Measurements from ENCODE around the gene MAST4.

MAST4 gene

DNA sequence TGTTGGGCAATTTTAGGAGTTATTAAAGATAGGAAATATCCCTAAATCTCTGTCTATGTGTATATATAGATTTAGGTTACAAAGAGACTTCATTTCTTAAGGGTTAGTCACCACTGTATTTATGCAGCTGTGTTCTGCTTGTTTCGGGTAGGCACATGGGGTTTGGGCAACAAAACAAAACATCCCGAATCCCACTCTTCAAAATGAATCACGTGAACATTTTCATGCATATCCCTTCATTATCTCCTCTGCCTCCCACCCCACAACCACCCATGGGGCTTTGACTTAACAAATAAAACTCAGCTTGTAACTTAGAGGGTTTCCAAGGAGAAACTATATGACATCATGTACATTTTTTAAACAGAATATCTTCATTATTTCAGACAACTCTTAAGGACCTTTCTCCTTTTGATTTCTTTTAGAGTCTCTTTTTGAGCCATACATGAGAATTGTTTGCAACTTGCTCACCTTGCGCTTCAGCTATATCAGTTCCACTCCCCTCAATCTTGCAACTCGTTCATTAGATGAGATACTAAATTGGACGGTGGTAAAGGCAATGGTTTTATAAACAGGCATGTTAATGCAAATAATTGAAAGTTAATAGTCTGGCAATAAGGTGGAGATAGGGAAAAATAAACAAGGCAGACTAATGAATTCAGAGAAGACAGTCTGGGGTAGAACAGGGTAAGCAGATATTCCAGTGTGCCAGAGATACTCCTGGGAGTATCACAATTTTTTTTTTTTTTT, 463.7 kb downstream of the MAST4 start:
- no peak for DNase-seq

DNA sequence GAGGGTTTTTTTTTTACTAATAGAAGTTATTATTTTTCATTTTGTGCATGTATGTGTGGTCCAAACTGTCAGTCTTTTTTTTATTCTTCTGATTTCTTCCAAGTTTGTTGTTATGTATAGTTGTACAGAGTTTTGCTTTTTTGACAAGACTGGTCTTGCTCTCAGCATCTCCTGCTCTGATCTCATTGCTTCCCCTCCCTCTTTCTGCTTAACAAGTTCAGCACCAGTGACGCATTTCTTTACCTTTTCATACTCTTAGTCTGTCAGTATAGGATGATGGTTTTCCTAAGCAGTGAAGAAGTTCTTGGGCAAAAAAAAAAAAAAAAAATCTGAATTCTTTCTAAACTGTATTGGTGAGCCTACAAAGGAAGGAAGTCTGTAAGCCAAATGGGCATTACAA, 465.3 kb downstream of the MAST4 start:
- DNase-seq: no peak

DNA sequence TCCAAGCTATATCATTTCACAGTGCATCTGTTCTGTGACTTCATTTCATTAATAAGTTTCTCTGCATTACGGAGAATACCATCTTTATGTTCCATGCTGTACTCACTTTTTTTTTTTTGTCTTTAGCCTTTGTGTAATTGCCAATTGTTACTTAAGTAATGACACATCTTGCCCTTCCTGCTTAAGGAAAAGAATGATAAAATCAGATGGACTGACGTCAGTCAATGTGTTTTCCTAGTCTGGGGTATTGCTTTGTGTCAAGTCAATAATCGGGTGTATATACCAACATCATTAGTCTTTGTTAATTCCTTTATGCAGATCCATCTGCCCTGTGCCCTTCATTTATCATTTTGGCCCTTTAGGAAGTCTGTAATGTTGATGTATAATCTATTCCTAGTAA, 466.9 kb downstream of the MAST4 start:
- DNase-seq: no peak

DNA sequence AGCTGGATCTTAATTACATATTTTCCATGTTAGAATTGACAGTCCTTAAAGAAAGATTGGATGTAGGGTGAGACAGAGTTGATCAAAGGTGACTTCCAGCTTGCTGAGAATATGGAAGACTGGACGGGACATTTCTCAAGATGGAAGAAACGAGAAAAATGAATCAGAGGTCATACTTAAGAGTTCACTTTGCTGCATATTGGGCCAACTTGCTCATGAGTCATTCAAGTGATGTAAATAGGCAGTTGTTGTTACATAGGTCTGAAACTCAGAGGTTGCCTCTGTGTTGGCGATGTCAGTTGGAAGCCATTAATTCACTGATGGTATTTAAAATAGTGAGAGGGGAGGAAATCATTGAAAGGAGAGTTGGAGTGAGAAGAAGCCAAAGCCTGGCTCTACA, 467.6 kb downstream of the MAST4 start:
- no peak for DNase-seq

DNA sequence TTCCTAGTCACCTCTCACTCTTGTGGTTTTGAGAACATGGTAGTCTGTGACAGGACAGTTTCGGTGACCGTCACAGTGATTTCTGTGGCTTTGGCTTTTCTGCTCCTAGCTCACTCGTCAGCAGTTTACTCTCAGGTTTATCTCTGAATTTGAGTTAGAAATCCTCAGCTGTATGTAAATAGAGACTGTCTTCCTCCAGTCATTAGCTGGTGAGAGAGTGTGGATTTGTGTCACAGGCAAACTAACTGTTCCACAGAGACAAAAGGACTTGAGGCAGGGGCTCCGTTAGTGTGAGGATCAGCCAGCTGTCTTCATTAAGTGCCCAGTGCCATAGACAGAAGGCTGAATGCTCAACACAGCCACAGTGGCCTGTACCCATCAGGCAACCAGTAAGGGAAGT, 469.0 kb downstream of the MAST4 start:
- DNase-seq: no peak

DNA sequence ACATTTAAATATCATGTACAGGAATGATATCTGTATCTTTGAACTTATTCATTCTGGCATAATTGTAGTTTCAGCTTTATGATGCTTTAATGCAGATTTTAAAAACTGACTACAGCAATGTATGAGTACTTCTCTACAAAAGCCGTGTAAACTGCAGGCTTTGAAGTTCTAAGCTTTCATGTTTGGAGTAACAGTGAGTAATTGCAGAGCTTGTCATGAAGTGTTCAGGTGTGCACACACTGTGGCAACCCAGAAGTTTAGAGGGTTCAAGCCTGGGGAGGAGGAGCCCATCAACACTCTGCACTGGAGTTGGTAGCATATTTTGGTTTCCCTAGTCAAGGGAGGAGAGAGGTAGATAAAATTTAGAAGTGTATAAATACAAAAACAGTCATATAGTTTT, 469.5 kb downstream of the MAST4 start:
- no peak for DNase-seq

DNA sequence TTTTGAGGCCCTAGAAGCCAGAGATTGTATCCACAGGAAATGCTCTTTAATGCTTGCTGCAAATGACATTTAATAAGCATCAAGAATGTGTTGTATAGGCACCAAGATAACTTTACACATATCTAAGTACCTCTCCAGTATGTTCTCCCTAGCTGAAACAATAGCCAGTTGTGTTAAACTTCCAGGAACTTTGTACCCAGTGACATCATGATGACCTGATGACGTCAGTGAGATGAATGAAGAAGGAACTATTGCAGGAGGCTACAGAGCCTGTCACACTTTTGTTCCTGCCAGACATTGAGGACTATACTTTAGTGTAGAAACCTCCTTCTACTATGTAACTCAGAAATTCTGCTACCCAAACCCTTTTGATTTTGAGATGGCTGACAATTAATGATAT, 470.6 kb downstream of the MAST4 start:
- no peak for DNase-seq

DNA sequence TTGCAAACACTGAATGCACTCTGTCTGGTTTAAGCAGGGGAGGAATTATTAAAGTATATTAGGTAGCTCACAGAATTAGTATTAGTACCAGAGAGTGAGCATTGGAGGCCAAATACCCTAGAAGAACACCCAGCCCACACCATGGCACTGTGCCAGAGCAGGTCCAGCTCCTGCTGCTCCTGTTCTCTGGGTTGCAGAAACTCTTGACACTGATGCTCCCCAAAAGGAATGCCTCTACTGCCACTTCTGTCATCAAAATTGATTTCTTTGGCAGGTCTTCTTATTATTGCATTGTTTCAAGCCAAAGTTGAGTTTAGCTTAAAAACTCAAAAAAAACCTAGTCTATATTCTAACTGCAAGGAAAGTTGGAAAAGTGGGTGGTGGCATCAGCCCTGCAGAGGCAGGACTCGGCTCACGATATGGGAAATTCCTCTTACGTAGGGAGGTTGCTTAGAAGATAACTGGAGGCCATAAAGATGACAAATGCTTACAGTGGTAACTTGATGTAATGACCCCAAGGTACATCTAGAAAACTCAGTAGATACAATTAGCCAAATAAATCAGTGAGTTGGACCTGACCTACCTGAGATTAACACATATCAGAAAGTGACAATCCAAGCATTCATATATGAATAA, 477.0 kb downstream of the MAST4 start:
- DNase-seq: no peak

DNA sequence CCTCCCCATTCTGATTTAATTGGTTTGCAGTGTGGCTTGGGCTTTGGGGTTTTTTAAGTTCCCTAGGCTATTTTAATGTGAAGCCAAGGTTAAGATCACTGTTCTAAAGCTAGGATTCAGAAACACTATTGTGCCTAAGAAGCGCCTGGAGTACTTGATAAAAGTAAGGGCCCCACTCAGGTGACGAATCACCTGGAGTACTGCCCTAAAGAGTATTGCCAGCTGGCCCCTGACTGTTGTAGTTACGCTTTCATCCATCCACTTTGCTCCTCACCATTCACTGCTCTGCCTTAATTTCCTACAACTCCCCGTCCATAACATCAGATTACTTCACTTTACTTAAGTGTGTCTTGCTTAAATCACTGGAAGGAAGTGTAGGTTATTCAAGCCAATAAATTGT, 481.1 kb downstream of the MAST4 start:
- DNase-seq: no peak

DNA sequence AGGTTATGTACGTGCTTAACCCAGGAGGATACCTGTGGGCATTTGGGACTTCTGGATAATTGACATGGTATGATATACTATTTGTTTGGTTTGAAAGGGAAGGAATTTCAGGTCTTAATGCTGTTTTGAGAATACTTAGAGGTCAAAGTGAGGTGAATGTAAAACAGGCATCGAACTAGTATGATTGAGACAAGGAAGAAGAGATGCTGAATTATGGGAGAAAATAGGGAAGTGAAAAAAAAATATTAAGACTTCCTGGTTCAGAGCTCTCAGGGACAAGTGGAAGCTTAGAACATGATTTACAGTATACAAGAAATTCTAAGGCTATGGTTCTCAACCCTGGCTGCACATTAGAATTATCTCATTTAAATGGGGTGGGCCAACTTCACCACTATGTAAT, 485.1 kb downstream of the MAST4 start:
- no peak for DNase-seq

DNA sequence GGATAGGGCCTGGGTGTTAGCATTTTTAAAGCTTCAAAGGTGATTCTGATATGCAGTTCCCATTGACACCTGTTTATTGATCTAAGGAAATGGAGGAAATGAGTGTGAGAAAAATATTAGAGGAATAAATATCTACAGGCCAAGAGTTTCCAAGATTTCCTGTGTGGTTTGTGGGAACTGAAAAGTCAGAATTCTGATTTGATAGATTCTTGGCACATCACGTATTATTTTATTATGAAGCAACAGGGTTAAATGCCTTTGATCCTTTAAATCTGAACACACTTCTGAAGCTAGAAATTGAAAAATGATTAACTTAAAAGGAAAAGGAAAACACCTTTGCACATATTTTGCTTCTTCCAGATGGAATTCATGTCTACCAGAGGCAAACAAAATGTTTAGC, 486.7 kb downstream of the MAST4 start:
- no peak for DNase-seq

DNA sequence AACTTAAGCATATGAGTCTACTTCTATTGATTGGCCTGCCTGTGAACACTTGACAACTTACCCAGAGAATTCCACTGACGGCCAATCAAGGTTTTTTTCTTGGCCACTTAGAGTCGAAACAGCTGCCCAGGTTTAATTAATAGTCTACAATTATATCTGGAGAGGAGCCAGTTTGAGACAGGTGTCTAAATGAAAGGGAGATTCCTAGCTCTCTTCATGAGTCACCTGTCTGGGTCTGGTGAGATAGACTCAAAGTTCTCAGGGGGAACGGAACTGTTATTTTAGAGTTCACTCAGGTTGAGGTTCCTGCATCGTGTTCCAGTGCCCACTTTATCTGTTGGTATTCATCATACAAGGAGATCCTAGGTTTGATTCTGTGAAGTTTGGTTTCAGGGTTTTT, 489.4 kb downstream of the MAST4 start:
- no peak for DNase-seq

DNA sequence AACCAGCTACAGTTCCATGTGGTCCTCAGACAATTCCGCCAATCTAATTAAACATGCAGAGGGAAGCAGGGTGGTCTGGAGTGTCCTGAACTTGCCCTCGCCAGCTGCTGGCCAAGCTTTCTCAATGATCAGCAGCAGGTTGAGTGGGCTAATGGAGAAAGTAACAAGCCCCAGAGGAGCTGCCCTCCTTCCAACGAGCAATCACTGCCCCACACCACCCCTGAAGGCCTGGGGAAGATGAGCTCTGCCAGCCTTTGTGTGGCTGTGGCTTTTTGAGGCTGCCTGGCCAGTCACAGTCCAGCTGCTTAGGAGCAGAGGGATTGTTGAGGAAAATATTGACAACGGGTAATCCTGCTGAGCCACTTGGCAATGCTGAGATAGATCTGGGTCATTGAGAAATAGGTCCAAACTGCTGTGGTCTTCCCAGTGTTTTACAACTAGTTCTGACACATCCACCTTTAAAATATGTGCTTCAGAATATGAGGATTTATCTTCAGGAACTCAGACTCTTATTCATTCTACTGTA, 493.1 kb downstream of the MAST4 start:
- DNase-seq: no peak

DNA sequence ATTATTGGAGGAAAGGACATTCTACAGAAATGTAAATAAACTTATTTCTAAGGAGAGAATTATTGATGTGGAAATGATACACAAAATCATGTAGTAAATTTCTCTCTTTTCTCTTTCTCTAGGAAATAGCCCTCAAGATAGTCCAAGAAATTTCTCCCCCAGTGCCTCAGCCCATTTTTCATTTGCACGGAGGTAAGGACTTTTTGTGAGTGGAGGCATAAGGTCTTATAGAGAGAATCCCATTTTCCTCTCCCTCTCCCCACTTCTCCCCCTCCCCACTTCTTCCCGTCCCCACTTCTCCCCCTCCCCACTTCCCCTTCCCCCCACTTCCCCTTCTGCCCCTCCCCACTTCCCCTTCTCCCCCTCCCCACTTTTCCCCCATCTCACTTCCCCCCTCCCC, 493.8 kb downstream of the MAST4 start:
- DNase-seq: no peak

DNA sequence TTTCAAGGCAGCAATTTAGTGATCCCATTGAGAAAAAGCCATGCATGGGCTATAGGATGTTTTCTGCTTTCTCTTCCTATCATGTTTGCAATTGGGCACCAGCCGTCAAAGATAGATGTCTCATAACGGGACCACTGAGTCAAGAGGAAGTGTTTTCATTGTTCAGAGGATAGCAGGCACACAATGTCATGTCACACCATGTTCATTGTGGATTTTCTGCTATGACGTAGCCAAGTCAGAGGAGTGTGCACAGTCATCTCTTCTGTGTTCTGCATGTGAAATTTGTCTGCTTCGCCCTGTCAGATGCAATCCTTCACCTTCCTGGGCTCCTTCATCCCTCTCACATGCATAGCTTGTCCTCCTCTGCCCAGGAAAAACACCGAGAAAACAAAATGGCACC, 494.4 kb downstream of the MAST4 start:
- DNase-seq: no peak

DNA sequence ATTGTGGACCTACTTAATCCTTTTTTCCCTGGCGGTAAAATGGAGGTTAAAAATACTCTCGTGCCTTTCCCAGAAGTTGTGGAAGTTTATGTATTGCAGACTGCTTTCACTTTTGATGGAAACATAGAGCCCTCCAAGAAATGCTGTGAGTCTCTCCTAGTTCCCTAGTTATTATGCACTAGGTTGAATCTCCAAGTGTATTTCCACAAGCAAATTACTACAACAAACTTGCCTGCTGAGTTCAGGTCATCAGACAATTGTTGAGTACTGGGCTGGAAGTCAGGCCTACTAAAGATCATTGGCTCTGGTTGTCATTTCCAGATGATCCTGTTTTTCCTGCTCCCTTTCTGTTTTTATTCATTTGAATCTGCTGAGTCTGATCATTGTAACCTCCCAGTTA, 496.3 kb downstream of the MAST4 start:
- DNase-seq: no peak

DNA sequence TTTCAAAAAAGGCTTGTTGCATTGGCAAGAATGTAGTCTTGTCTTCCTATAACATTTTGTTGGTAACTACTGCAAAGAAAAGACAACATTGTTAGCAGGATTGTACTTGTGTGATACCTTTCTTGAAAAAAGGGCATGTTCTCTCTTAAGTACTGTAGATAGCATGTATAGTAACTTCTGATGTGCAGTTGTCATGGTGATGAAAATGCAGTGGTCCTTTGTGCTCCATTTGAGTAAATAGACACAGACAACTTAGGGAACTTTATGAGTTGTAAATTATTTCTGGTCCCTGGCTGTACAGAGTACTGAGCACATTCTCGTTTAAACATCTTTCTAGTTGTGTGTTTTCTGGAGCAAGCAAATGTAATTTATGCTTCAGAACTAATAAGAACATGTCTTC, 497.1 kb downstream of the MAST4 start:
- DNase-seq: no peak

DNA sequence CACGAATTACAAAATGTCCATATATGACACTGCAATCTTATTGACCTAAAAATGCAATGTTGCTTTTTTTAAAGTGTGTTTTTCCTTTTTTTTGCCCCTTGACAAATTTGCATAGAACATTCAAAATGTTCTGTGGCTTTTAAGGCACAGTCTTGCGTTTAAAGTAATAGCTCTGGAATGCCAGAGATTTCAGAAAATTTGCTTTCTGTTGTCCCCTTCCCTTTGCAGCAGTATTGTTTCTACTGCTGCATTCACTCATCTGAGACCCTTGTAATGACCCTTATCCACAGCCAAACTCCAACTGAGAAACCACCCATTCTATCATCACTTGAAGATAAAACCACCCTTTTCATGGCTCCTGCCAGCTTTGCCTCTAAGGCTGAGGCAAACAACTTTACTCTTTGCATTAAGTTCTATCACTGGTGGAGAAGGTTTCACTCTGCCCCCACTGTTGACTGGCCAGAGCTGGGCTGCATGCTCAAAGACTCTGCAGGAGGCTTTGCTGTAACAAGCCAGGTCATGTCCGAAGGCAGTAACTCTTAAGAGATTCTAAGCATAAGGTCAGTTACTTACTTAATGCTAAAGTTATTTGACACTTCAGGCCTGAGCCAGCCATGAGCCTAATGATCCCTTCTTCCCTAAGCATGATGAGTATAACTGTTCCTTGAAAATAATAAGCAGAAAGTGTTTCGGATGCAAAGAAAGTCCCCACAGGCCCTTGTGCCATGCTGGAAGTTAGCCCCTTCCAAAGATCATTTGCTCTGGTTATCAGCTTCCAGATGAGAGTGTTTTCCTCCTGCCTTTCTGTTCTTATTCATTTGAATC, 498.5 kb downstream of the MAST4 start:
- DNase-seq: no peak

DNA sequence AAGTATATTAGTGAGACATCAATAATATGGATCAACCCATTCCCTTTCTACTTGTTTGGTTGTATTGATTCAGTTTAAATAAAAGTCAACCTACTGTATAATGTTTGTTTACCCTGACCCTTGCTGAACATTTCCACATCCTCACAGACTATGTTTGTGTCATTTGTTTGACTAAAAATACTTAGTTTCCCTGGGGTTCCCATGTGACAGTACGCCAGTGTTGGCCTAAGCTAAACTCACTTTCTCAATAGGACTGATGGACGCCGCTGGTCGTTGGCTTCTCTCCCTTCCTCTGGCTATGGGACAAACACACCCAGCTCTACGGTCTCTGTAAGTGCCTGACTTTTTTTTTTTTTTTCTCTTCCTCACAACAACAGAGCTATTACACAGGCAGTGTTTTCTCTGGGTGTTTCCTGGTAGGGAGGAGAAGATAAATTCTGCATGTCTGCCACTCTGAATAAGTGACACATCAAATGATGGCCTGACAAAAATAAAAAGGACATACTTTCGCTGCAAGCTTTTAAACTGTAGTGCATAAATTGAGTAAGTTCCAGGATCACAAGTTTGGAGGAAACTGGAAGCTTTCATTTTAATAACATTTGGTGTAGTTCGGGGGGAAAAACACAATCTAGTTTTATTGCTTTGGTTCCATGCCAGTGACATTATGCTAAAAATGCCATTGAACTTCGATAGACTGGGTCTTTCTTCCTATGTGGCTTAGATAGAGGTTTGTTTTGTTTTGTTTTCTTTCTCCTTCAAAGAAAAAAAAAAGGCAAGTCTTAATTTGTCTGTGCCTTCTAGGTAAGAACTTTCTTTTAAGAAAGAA, 499.4 kb downstream of the MAST4 start:
- DNase-seq: no peak

DNA sequence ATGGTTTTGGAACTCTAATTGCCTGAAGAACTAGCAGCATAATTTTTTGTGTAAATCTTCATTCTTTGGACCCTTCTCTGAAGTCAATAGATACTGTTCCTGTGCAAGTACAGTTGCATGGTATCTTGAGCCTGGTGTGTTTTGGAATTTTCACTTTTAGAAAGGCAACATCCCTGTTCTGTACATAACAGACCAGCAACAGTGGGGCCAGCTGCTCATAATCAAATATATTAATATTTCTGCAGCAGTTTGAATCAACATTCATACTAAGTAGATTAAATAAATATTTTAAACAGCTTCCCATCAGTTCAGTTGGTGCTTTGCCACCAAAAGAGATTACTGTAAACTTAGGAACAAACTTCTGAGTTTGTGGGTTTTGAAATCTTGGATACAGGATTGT, 502.5 kb downstream of the MAST4 start:
- no peak for DNase-seq

DNA sequence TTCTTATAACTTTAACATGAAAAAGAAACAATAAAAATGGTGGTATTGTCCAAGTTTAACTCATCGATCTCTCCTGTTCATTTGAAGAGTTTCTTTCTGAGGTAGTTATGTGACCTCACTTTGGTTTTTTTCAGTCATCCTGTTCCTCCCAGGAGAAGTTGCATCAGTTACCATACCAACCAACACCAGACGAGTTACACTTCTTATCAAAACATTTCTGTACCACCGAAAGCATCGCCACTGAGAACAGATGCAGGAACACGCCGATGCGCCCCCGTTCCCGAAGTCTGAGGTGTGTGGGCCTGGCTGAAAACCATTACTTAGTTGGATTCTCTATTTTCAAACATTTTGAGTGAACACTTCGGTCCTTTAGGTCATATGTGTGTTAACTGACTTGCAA, 504.1 kb downstream of the MAST4 start:
- DNase-seq: no peak

DNA sequence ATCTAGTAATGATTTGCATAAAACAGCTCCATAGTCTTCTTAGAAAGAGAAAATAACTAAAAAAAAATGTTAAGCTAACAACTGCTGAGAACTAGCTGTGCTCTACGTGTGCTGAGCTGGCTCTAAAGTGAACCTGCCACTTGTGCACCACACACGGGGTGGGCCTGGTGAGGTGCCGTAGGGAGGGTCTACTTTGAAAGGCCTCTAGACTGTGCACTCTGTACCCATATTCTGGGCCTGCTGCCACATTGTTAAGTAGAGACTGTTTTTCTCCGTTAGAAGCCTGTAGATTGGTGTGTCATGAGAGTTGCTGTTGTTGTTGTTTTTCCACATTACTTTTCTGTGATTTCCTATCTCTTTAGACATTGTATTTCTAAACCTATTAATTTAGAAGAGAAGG, 506.5 kb downstream of the MAST4 start:
- no peak for DNase-seq

DNA sequence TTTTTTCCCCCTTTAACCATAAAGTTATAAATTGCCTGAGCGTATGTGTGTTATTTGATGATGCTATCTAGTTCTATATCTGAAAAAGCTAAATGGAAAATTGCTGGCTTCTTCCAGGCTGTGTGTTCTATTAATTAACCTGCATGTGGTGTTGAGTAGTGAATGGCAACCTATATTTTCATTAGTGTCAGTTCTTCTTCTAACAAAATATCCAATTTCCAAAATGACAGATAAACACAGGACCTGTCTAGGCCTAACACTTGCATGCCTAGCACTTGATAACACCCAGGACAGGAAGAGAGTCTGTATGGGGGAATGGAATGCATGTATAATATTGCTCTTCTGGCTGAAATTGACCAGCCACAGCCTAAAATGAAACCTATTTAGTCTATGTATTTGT, 508.7 kb downstream of the MAST4 start:
- no peak for DNase-seq

Data from SIG-M5 (cell line).